K562 (cell line): Measurements from ENCODE around the gene HTR3B. TPM values are rescaled to one million over a fixed set of nuclear protein-coding genes. Genes with fewer than 3 reads are reported as not detected.

Experiments
- ARID1B ChIP-seq: fragments of 450-650 bp; IDR thresholded peaks from 2 replicates; pipeline ENCODE4 v1.6.1; 2016; ENCODE audit warnings: antibody characterized with exemption, mild to moderate bottlenecking, inconsistent platforms
- CHCHD3 ChIP-seq: fragments of 250-450 bp; sonication (Bioruptor Pico); IDR thresholded peaks from 2 replicates; pipeline ENCODE4 v2.1.2; 2022; ENCODE audit warnings: mild to moderate bottlenecking
- DIDO1 ChIP-seq: fragments of 450-650 bp; IDR thresholded peaks from 2 replicates; pipeline ENCODE4 v1.6.1; 2016; ENCODE audit warnings: low read depth, missing biosample characterization, missing genetic modification characterization
- DMBX1 ChIP-seq: fragments of 250-450 bp; sonication (Bioruptor Pico); IDR thresholded peaks from 2 replicates; pipeline ENCODE4 v1.8.0; 2022; ENCODE audit warnings: inconsistent platforms, mild to moderate bottlenecking, moderate library complexity, borderline replicate concordance
- ETV1 ChIP-seq: fragments of 450-650 bp; conservative IDR thresholded peaks from 2 replicates; pipeline ENCODE4 v1.6.1; 2016; ENCODE audit warnings: missing genetic modification characterization, control low read depth, low read depth, missing compliant biosample characterization
- ETV5 ChIP-seq: sonication (generic); formaldehyde crosslinking; IDR thresholded peaks from 2 replicates; pipeline ENCODE4 v1.4.0; 2020; ENCODE audit warnings: low read depth, mild to moderate bottlenecking, missing genetic modification reagents
- GABPA ChIP-seq: fragments of 200-800 bp; sonication (Bioruptor generic); conservative IDR thresholded peaks from 2 replicates; pipeline ENCODE4 v1.6.1; 2016; ENCODE audit warnings: low read depth, missing genetic modification characterization, missing compliant biosample characterization
- HDAC6 ChIP-seq: IDR thresholded peaks from 2 replicates; pipeline ENCODE4 v1.6.1; 2012; ENCODE audit warnings: low read depth, mild to moderate bottlenecking, control low read depth, inconsistent platforms, low read length, moderate library complexity
- HLTF ChIP-seq: fragments of 450-650 bp; IDR thresholded peaks from 2 replicates; pipeline ENCODE4 v1.6.1; 2016
- KDM2B ChIP-seq: fragments of 250-450 bp; sonication (Bioruptor Pico); IDR thresholded peaks from 2 replicates; pipeline ENCODE4 v1.8.0; 2021; ENCODE audit warnings: mild to moderate bottlenecking, moderate library complexity
- KDM5B ChIP-seq: fragments of 200-600 bp; sonication (generic); IDR thresholded peaks from 2 replicates; pipeline ENCODE4 v1.6.1; 2012; ENCODE audit warnings: low read depth, mild to moderate bottlenecking, moderate library complexity, low read length, control low read depth, inconsistent platforms; ENCODE audit not compliant: insufficient replicate concordance
- KLF1 ChIP-seq: fragments of 450-650 bp; IDR thresholded peaks from 2 replicates; pipeline ENCODE4 v1.6.1; 2016; ENCODE audit warnings: missing genetic modification characterization, missing compliant biosample characterization
- MAFK ChIP-seq: IDR thresholded peaks from 2 replicates; pipeline ENCODE4 v1.6.1; 2011; ENCODE audit warnings: low read length, improper control_type of control experiment
- MAZ ChIP-seq, 2 experiments: fragments of 450-650 bp in 1 of 2; sonication (generic) in 1 of 2; formaldehyde crosslinking; IDR thresholded peaks in 1 of 2; conservative IDR thresholded peaks in 1 of 2; 2 replicates each; pipeline versions ENCODE4 v1.4.0 to v1.5.0; 2020; ENCODE audit warnings: mild to moderate bottlenecking in 1 of 2, missing genetic modification reagents in 1 of 2
- NFRKB ChIP-seq: fragments of 450-650 bp; IDR thresholded peaks from 2 replicates; pipeline ENCODE4 v1.6.1; 2016; ENCODE audit warnings: low read depth
- NR2C2 ChIP-seq, 2 experiments: fragments of 200-800 bp in 1 of 2; sonication (Bioruptor generic) in 1 of 2; sonication (generic) in 1 of 2; formaldehyde crosslinking in 1 of 2; IDR thresholded peaks; 2 replicates each; pipeline versions ENCODE4 v1.6.1 to v1.8.0; 2016 to 2022; ENCODE audit warnings: mild to moderate bottlenecking in 1 of 2, missing compliant biosample characterization in 1 of 2, missing genetic modification characterization in 1 of 2, missing genetic modification reagents in 1 of 2
- NR3C1 ChIP-seq: sonication (generic); formaldehyde crosslinking; IDR thresholded peaks from 2 replicates; pipeline ENCODE4 v1.8.1; 2022; ENCODE audit warnings: missing genetic modification reagents
- POLR2H ChIP-seq: IDR thresholded peaks from 2 replicates; pipeline ENCODE4 v1.6.1; 2016; ENCODE audit warnings: missing genetic modification characterization, low read depth, mild to moderate bottlenecking, control low read depth, missing compliant biosample characterization, moderate library complexity
- PTTG1 ChIP-seq: fragments of 450-650 bp; IDR thresholded peaks from 2 replicates; pipeline ENCODE4 v1.6.1; 2016; ENCODE audit warnings: low read depth, mild to moderate bottlenecking, missing genetic modification characterization, missing compliant biosample characterization
- RBM34 ChIP-seq: fragments of 200-400 bp; formaldehyde crosslinking; IDR thresholded peaks from 2 replicates; pipeline ENCODE4 v1.6.1; 2018; ENCODE audit warnings: low read length, borderline replicate concordance; ENCODE audit not compliant: insufficient read depth
- SAFB2 ChIP-seq: fragments of 200-400 bp; formaldehyde crosslinking; IDR thresholded peaks from 2 replicates; pipeline ENCODE4 v1.6.1; 2018; ENCODE audit warnings: borderline replicate concordance, low read length, low read depth, moderate library complexity; ENCODE audit not compliant: severe bottlenecking
- SMARCE1 ChIP-seq: fragments of 450-650 bp; IDR thresholded peaks from 2 replicates; pipeline ENCODE4 v1.7.1; 2016; ENCODE audit warnings: mild to moderate bottlenecking
- ZFX ChIP-seq: sonication (generic); formaldehyde crosslinking; IDR thresholded peaks from 2 replicates; pipeline ENCODE4 v1.8.0; 2022; ENCODE audit warnings: mild to moderate bottlenecking, missing genetic modification reagents, moderate library complexity
- ZNF133 ChIP-seq: fragments of 250-450 bp; sonication (Bioruptor Pico); IDR thresholded peaks from 2 replicates; pipeline ENCODE4 v1.4.0; 2020; ENCODE audit warnings: mild to moderate bottlenecking
- ZNF561 ChIP-seq: fragments of 450-650 bp; formaldehyde crosslinking; conservative IDR thresholded peaks from 2 replicates; pipeline ENCODE4 v1.4.0; 2020; ENCODE audit warnings: mild to moderate bottlenecking, moderate library complexity
- polyA plus RNA-seq, 8 experiments: library from polyadenylated mRNA; depleted of rRNA in 4 of 8; stranded (reverse) in 5 of 8; unstranded in 3 of 8; fragments of >200 nt; fragmentation: Nextera tagmentation in 2 of 8; fragmentation: Illumina TruSeq in 1 of 8; extraction: Ambion mirVana in 2 of 8; extraction: Trizol in 1 of 8; gene quantifications; 2 replicates each; pipeline versions ENCODE4 v1.2.1 to v1.2.3, GENCODE V29; 2011 to 2014; ENCODE audit warnings: inconsistent platforms in 1 of 8, missing spikeins in 1 of 8
- total RNA-seq, 7 experiments: library from RNA; depleted of rRNA in 6 of 7; stranded (reverse); fragments of >200 nt in 6 of 7; fragmentation: Illumina TruSeq in 2 of 7; extraction: Trizol in 2 of 7; gene quantifications; 2 replicates each; pipeline versions ENCODE4 v1.2.1 to v1.2.3, GENCODE V29; 2011 to 2021; ENCODE audit warnings: low replicate concordance in 1 of 7
- TF ChIP-seq, protein P1 (sequence below), 2 experiments: fragments of 450-650 bp; conservative IDR thresholded peaks; 2 replicates each; pipeline ENCODE4 v1.6.1; 2017; ENCODE audit warnings: mild to moderate bottlenecking in 2 of 2, moderate library complexity in 2 of 2
- TF ChIP-seq, protein P2 (sequence below): fragments of 450-650 bp; IDR thresholded peaks from 2 replicates; pipeline ENCODE4 v1.6.1; 2016; ENCODE audit warnings: borderline replicate concordance

Gene HTR3B
- total and polyA plus RNA-seq, 9 of the 15 experiments (the other 6 are each of a cell fraction or from before 2014, with no cell fraction given) = not detected

DNA sequence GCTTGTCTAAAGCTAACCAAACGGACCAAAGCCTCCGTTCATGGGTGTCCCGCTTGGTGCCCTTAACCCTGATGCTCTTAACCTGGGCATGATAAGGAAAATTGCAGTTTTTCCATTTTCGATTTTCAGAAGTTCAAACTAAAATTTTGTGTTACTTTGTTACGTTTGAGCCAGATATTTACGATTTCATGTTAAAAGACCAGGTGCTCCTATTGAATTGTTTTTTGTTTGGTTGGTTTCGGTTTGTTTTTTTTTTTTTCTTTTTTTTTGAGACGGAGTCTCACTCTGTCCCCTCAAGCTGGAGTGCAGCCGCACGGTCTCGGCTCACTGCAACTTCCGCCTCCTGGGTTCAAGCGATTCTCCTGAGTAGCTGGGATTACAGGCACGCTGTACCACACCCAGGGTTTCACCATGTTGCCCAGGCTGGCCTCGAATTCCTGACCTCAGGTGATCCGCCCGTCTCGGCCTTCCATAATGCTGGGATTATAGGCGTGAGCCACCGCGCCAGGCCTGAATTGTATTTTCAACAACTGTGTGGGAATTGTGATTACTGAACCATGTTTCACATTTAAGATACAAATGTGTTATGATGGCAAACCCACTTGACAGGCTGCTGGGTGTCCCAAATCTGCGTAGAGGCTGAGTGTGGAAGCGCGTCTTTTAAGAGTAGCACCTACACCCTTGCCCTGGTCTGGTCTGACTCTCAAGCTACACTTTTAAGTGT is 28.4 kb upstream of the HTR3B start (continued):
- TF ChIP-seq, protein P1, sequence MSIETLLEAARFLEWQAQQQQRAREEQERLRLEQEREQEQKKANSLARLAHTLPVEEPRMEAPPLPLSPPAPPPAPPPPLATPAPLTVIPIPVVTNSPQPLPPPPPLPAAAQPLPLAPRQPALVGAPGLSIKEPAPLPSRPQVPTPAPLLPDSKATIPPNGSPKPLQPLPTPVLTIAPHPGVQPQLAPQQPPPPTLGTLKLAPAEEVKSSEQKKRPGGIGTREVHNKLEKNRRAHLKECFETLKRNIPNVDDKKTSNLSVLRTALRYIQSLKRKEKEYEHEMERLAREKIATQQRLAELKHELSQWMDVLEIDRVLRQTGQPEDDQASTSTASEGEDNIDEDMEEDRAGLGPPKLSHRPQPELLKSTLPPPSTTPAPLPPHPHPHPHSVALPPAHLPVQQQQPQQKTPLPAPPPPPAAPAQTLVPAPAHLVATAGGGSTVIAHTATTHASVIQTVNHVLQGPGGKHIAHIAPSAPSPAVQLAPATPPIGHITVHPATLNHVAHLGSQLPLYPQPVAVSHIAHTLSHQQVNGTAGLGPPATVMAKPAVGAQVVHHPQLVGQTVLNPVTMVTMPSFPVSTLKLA (conservative IDR thresholded peaks at IDR 0.05) = no peak
- TF ChIP-seq DMBX1 (CRISPR knock-in tag) (peak; percentile 71; the same call in 1 of the 2 replicates), HLTF (no peak), DIDO1 (no peak), SMARCE1 (no peak), NR2C2 (CRISPR knock-in tag; IDR thresholded peaks at IDR 0.05) (no peak), NR2C2 (tag; IDR thresholded peaks at IDR 0.05) (no peak), ZNF133 (no peak), KLF1 (tag) (no peak), SAFB2 (no peak), ETV5 (CRISPR knock-in tag) (peak; percentile 39; the same call in 1 of the 2 replicates), MAFK (no peak), RBM34 (no peak), ZFX (CRISPR knock-in tag) (peak; percentile 38; the same call in 1 of the 2 replicates), HDAC6 (no peak), MAZ (CRISPR knock-in tag; conservative IDR thresholded peaks at IDR 0.05 in 1 of 2, IDR thresholded peaks at IDR 0.05 in 1 of 2) (no peak), PTTG1 (no peak), GABPA (tag) (peak; percentile 67), KDM2B (CRISPR knock-in tag) (no peak), KDM5B (peak; percentile 18), CHCHD3 (CRISPR knock-in tag) (no peak), ARID1B (no peak), NR3C1 (CRISPR knock-in tag) (no peak), NFRKB (peak; percentile 90), ETV1 (tag) (peak; percentile 72), ZNF561 (CRISPR knock-in tag) (no peak), POLR2H (peak; percentile 66; the same call in 1 of the 2 replicates)
- TF ChIP-seq, protein P2, sequence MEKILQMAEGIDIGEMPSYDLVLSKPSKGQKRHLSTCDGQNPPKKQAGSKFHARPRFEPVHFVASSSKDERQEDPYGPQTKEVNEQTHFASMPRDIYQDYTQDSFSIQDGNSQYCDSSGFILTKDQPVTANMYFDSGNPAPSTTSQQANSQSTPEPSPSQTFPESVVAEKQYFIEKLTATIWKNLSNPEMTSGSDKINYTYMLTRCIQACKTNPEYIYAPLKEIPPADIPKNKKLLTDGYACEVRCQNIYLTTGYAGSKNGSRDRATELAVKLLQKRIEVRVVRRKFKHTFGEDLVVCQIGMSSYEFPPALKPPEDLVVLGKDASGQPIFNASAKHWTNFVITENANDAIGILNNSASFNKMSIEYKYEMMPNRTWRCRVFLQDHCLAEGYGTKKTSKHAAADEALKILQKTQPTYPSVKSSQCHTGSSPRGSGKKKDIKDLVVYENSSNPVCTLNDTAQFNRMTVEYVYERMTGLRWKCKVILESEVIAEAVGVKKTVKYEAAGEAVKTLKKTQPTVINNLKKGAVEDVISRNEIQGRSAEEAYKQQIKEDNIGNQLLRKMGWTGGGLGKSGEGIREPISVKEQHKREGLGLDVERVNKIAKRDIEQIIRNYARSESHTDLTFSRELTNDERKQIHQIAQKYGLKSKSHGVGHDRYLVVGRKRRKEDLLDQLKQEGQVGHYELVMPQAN = no peak
